Ovary (tissue), 3 donors: Measurements from ENCODE around the gene C6orf163.
"Not testable (repeated sequence)": the region's sequence is repeated elsewhere in the genome, so short reads cannot be mapped to it uniquely, and the experiment has no call there.

Experiments
- CTCF ChIP-seq, 3 donors: fragments of 450-650 bp in 2 of 3; fragments of 200-600 bp in 1 of 3; IDR thresholded peaks; one replicate each; pipeline versions ENCODE4 v1.5.1 to v1.8.0; 2016 to 2022; ENCODE audit warnings: antibody characterized with exemption in 3 of 3, mild to moderate bottlenecking in 1 of 3
- EP300 ChIP-seq: sonication (generic); formaldehyde crosslinking; IDR thresholded peaks from one replicate; pipeline ENCODE4 v1.6.1; 2017; ENCODE audit warnings: antibody characterized with exemption
- donor health status: DM: no; HTN: no; CAD: no.

DNA sequence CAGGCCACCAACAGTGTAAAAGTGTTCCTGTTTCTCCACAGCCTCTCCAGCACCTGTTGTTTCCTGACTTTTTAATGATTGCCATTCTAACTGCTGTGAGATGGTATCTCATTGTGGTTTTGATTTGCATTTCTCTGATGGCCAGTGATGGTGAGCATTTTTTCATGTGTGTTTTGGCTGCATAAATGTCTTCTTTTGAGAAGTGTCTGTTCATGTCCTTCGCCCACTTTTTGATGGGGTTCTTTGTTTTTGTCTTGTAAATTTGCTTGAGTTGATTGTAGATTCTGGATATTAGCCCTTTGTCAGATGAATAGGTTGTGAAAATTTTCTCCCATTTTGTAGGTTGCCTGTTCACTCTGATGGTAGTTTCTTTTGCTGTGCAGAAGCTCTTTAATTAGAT, 20.7 kb upstream of the C6orf163 start:
- not testable (repeated sequence) for TF ChIP-seq CTCF (IDR thresholded peaks at IDR 0.05); EP300
